ENCODE results near the gene CAMK2D. TPM values are rescaled to one million over a fixed set of nuclear protein-coding genes. Genes with fewer than 3 reads are reported as not detected.

CAMK2D gene
- total and polyA plus RNA-seq, 5 donors = 77.2 to 177 (median 150) TPM

DNA sequence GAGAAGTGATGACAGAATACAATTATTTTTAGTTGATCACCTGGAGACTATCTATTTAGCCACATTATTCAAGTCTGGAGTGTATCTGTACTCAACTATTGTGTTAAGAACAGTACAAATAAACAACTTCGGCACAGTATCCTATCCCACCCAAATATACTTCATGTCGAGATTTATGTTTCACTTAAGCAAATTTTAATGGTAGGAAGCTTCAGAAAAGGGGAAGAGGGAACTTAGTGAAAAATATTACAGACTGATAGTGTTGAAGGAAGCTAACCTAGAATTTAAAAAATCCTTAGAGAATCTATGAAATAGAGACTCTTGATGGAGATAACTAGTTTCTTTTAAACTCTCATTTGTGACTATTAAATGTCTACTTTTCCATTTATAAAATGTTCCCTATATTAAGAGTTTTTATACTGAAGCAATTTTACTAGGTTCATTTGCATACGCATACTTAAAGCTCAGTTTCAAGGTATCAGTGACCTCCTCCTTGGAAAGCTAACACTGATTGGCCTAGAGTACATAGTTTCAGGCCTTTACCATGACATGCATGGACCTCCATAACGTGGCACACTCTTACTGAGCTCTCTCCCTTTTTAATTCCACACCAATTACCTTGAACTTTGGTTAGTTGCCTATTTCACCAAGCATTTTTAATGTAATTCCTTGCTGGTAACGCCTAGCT lies 197.7 kb downstream of the CAMK2D start:
- intact Hi-C loops (cut with DNase I) = no loop called here
- Histone ChIP-seq H3K4me1 (ENCODE audit: control insufficient read depth, insufficient read depth, low read length) (no peaks in the 10 kb centered on the region), H3K27me3 (ENCODE audit: control insufficient read depth, insufficient read depth) (no peaks in the 10 kb centered on the region), H3K4me3 (ENCODE audit: low read length) (no peak overlapping the region), H3K9me3 (ENCODE audit: control insufficient read depth, low read length) (no peaks in the 10 kb centered on the region), H3K27ac (ENCODE audit: low read length) (no peak overlapping the region)
- WGBS = 89% methylated on average over 5 of the region's 5 CpGs
- no peak for DNase-seq
- no peak for ATAC-seq

DNA sequence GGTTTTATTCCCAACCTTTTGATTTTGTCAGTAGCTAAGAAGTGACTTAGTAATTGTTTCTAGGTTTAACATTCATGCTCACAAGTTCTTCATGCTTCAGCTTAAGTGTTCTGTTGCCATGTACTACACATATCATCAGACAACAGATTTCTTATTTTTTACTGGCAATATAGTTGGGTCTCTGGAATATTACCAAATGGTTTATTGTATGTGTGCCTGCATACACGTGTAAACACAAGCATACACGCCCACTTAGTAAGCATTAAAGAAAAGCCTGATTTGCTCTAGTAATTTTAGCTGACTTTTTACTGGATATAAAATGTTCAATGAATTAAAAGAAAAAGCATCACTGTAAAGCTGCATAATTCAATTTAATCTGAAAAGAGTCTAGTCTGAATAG lies 199.8 kb downstream of the CAMK2D start:
- intact Hi-C loops (cut with DNase I) = no loop called here
- Histone ChIP-seq H3K27me3 (ENCODE audit: control insufficient read depth, insufficient read depth) (no peaks in the 10 kb centered on the region), H3K4me1 (ENCODE audit: control insufficient read depth, insufficient read depth, low read length) (no peaks in the 10 kb centered on the region), H3K27ac (ENCODE audit: low read length) (no peak overlapping the region), H3K9me3 (ENCODE audit: control insufficient read depth, low read length) (no peaks in the 10 kb centered on the region), H3K4me3 (ENCODE audit: low read length) (no peak overlapping the region)
- WGBS = 69% methylated on average over 2 of the region's 2 CpGs
- DNase-seq (no peak), ATAC-seq (no peak)

DNA sequence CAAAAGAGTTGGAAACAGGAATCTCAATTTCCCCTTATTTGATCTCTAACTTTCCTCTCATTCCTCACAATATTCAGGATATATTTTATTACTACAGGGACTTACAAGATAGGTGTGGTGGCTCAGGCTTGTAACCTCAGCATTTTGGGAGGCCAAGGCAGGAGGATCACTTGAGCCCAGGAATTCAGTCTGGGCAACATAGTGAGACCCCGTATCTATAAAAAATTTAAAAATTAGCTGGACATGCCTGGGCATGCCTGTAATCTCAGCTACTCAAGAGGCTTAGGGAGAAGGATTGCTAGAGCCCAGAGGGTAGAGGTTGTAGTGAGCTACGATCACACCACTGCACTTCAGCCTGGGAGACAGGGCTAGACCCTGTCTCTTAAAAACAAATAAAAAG lies 200.4 kb downstream of the CAMK2D start:
- Histone ChIP-seq H3K4me1 (ENCODE audit: control insufficient read depth, insufficient read depth, low read length) (peaks cover 4% of the 10 kb centered on the region), H3K27me3 (ENCODE audit: control insufficient read depth, insufficient read depth) (no peaks in the 10 kb centered on the region), H3K27ac (ENCODE audit: low read length) (no peak overlapping the region), H3K9me3 (ENCODE audit: control insufficient read depth, low read length) (no peaks in the 10 kb centered on the region), H3K4me3 (ENCODE audit: low read length) (no peak overlapping the region)
- 91% methylated on average over 2 of the region's 2 CpGs for WGBS
- DNase-seq = no peak
- intact Hi-C loops (cut with DNase I) = no loop called here
- ATAC-seq = no peak

DNA sequence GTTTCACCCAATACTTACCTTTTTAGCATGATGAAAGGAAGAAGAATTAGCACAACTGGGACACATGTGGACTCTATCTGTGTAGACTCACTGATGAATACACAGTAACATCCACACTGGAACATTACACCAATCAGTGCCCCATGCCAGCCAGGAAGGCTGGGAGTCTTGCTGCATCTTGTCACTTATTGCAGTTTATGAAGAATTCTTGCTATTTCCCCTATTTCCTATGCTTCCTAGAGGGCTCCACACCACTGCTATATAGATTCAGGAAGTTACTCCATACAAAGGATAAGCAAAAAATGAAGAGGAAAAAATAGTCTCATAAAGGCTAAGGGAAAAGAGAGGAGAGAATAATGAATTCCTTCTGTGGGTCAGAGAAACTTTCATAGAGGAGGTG lies 201.0 kb downstream of the CAMK2D start:
- H3K27ac ChIP-seq (ENCODE audit: low read length) = no peak overlapping the region
- no peak overlapping the region for H3K4me3 ChIP-seq (ENCODE audit: low read length)
- H3K27me3 ChIP-seq (ENCODE audit: control insufficient read depth, insufficient read depth) = no peaks in the 10 kb centered on the region
- no peaks in the 10 kb centered on the region for H3K9me3 ChIP-seq (ENCODE audit: control insufficient read depth, low read length)
- intact Hi-C loops (cut with DNase I) = no loop called here
- ATAC-seq (no peak), DNase-seq (no peak)
- H3K4me1 ChIP-seq (ENCODE audit: control insufficient read depth, insufficient read depth, low read length) = peaks cover 5% of the 10 kb centered on the region

DNA sequence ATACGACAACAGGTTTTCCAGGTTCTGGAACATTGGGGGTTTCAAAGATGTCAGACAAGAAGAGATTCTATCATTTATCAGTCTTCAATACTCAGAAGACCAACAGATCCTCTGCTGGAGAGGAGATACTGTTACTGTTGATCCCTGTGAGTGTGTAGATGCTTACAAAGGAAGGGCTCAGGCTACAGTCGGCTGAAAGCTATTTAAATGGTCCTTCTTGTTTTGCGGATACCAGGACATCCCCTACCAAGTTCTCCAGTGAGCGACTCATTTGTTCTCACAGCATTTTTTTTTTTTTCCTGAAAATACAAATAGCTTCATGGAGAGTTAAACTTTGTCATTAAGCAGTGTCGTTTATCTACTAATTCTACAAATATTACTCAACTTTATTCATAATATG lies 201.6 kb downstream of the CAMK2D start:
- no peak overlapping the region for H3K4me3 ChIP-seq (ENCODE audit: low read length)
- no peak overlapping the region for H3K27ac ChIP-seq (ENCODE audit: low read length)
- WGBS = 91% methylated on average over 5 of the region's 5 CpGs
- intact Hi-C loops (cut with DNase I) = loop anchor here in 1 of 4 donors (10.0 kb wide), 1 partner anchor 205 kb away; the partner anchor contains the start of gene CAMK2D
- ATAC-seq (no peak), DNase-seq (no peak)
- peaks cover 5% of the 10 kb centered on the region for H3K4me1 ChIP-seq (ENCODE audit: control insufficient read depth, insufficient read depth, low read length)
- no peaks in the 10 kb centered on the region for H3K27me3 ChIP-seq (ENCODE audit: control insufficient read depth, insufficient read depth)
- no peaks in the 10 kb centered on the region for H3K9me3 ChIP-seq (ENCODE audit: control insufficient read depth, low read length)

DNA sequence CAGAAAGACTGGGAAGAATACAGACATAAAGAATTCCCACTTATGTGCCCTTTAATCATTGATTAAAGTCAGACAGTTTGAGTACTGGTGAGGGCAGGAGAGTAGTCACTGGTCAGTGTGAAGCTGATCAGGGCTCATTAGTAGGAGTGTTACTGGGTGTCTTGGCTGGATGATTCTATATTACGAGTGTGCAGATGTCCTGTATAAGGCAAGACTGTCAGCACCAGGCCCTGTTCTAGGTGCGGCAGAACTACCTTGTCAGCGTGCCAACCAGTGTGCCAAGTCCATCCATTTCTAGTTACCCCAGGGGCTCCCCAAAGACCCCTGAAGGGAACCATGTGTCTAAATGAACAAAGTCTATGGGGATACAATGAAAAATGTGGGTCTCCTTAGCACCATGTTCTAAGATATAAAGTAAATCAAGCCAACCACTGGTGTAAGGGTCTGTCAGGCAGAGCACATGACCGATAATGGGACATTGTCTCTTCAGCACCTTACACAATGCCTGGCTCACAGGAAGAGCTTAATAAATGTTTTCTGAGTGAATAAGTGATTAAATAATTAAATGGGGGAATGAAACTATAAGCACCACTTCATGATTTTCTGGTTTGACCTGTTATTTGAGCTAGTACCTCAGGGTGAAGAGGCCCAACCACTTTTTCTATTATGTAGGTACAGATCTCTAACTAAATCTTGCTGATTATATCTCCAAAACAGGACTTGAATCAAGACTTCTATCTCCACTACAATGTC lies 205.0 kb downstream of the CAMK2D start:
- H3K4me3 ChIP-seq (ENCODE audit: low read length) = no peak overlapping the region
- ATAC-seq (peak; percentile 66 to 73), DNase-seq (peak; percentile 20 to 55 (median 54))
- H3K27ac ChIP-seq (ENCODE audit: low read length) = peak overlapping the region; percentile 85
- 65% methylated on average over 4 of the region's 4 CpGs for WGBS
- no peaks in the 10 kb centered on the region for H3K9me3 ChIP-seq (ENCODE audit: control insufficient read depth, low read length)
- H3K4me1 ChIP-seq (ENCODE audit: control insufficient read depth, insufficient read depth, low read length) = peaks cover 5% of the 10 kb centered on the region
- intact Hi-C loops (cut with DNase I) = loop anchor here in 1 of 4 donors (10.0 kb wide), 1 partner anchor 208 kb away; the partner anchor contains the start of gene CAMK2D
- no peaks in the 10 kb centered on the region for H3K27me3 ChIP-seq (ENCODE audit: control insufficient read depth, insufficient read depth)

DNA sequence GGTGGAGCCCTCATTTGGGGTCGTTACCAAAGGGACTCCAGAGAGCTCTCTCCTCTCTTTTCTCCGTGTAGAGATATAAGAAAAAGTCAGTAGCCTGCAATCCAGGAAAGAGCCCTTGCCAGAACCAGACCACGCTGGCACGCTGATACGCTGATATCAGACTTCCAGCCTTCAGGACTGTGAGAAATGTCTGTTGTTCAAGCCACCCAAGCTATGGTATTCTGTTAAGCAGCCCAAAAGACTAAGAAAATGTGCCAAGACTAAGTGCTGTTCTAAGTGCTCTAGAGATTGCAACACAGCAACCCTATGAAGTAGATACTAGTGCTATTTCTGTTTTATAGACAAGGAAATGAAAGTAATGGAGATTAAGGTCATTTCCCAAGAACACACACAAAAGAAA lies 205.7 kb downstream of the CAMK2D start:
- intact Hi-C loops (cut with DNase I) = loop anchor here in 1 of 4 donors (10.0 kb wide), 1 partner anchor 209 kb away; the partner anchor contains the start of gene CAMK2D
- Histone ChIP-seq H3K9me3 (ENCODE audit: control insufficient read depth, low read length) (no peaks in the 10 kb centered on the region), H3K4me3 (ENCODE audit: low read length) (peak overlapping the region; percentile 8), H3K4me1 (ENCODE audit: control insufficient read depth, insufficient read depth, low read length) (peaks cover 5% of the 10 kb centered on the region), H3K27me3 (ENCODE audit: control insufficient read depth, insufficient read depth) (no peaks in the 10 kb centered on the region), H3K27ac (ENCODE audit: low read length) (peak overlapping the region; percentile 85)
- 32% methylated on average over 5 of the region's 5 CpGs for whole genome bisulfite sequencing
- DNase-seq = peak; percentile 64 to 86 (median 79)
- peak; percentile 97 for ATAC-seq

DNA sequence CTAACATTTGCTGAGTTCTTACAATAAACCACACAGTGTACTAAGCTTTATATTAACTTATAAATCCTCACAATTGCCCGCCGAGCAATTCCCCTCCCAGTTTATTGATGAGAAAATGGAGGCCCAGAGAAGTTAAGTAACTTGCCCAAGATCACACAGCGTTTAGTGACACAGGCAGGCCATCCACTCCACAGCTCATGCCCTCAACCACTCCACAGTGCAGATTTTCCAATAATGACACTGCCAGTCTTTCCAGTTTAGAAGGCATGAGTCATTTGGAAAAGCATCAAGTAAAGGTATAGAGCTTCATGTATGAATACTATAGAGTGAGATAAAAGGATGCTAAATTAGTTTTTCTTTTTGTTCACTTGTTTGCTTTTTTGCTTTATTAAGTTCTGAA lies 208.5 kb downstream of the CAMK2D start:
- H3K4me1 ChIP-seq (ENCODE audit: control insufficient read depth, insufficient read depth, low read length) = peaks cover 5% of the 10 kb centered on the region
- no peaks in the 10 kb centered on the region for H3K27me3 ChIP-seq (ENCODE audit: control insufficient read depth, insufficient read depth)
- no peak overlapping the region for H3K27ac ChIP-seq (ENCODE audit: low read length)
- ATAC-seq (no peak), DNase-seq (no peak)
- H3K9me3 ChIP-seq (ENCODE audit: control insufficient read depth, low read length) = no peaks in the 10 kb centered on the region
- intact Hi-C loops (cut with DNase I) = loop anchor here in 1 of 4 donors (10.0 kb wide), 1 partner anchor 212 kb away; the partner anchor contains the start of gene CAMK2D
- WGBS = 96% methylated on average over 3 of the region's 3 CpGs
- no peak overlapping the region for H3K4me3 ChIP-seq (ENCODE audit: low read length)

DNA sequence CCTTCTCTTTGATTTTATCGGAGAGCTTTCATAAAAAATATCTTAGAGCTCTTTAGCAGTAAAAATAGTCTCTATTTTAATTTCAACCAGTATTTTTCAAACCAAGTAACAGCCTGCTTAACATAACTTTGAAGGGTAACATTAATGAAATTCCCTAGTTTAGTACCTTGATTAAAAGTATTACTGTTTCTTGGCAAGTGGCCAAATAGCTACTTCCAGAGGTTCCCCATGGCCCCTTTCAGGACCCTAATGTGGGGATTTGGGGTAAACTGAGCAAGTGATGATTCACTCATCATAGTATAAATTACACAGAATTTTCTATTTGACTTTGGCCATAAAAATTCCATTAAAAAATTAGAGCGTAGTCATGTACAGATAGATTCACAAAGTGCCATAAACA lies 211.0 kb downstream of the CAMK2D start:
- intact Hi-C loops (cut with DNase I) = loop anchor here in 1 of 4 donors (10.0 kb wide), 1 partner anchor 214 kb away; the partner anchor contains the start of gene CAMK2D
- no peak for ATAC-seq
- Histone ChIP-seq H3K9me3 (ENCODE audit: control insufficient read depth, low read length) (no peaks in the 10 kb centered on the region), H3K27ac (ENCODE audit: low read length) (no peak overlapping the region), H3K4me3 (ENCODE audit: low read length) (no peak overlapping the region), H3K4me1 (ENCODE audit: control insufficient read depth, insufficient read depth, low read length) (no peaks in the 10 kb centered on the region), H3K27me3 (ENCODE audit: control insufficient read depth, insufficient read depth) (no peaks in the 10 kb centered on the region)
- 96% methylated on average over 2 of the region's 2 CpGs for WGBS
- no peak for DNase-seq

DNA sequence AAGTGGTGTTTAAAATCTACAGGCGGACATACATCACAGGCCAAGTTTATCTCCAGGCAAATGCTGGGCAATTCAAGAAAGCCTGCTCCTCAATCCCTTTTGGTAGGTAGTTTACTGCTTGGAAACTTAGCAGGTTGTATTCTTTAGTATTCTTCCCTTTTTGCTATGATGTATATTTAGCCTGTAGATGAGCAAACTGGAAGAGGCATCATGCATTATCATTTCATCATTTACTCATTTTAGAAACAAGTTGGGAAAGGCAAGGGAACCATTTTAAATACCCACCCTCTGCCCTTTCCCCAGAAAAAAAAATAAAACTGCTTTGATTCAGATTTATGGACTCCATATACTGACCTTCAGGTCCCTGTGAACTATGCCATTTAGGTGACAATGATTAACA lies 213.2 kb downstream of the CAMK2D start:
- Histone ChIP-seq H3K27me3 (ENCODE audit: control insufficient read depth, insufficient read depth) (no peaks in the 10 kb centered on the region), H3K9me3 (ENCODE audit: control insufficient read depth, low read length) (no peaks in the 10 kb centered on the region), H3K4me3 (ENCODE audit: low read length) (no peak overlapping the region), H3K27ac (ENCODE audit: low read length) (peak overlapping the region; percentile 36), H3K4me1 (ENCODE audit: control insufficient read depth, insufficient read depth, low read length) (peaks cover 2% of the 10 kb centered on the region)
- ATAC-seq (no peak), DNase-seq (no peak)
- 97% methylated on average over 1 of the region's 1 CpG for WGBS
- intact Hi-C loops (cut with DNase I) = loop anchor here in 2 of 4 donors (5.0 kb wide), 1 partner anchor 214 kb away; the partner anchor contains the start of gene CAMK2D (in 2 of the 2)

DNA sequence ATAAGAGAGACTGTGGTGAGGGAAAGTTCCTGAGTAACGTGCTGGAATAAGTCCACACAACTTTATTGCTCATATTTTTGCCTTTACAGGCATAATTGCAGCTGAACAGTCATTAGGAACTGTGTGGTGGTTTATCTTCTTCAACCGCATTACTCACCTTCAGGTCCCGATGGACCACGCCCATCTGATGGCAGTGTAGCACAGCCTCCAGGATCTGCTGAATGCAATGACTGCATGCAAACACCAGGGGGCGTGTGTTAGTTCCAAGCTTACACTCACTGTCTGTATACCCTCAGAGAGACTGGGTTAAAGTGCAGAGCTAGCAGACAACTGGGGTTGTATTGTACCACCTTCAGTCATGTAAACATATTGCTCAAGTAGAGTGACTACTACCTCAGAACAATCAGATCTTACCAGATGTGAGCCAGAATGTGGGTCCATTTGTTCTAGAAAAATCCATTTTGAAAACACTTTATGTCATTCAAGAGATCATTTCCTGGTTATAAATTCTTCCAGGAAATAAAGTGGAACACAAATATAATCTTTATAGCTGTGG lies 214.0 kb downstream of the CAMK2D start:
- Histone ChIP-seq H3K4me3 (ENCODE audit: low read length) (no peak overlapping the region), H3K27me3 (ENCODE audit: control insufficient read depth, insufficient read depth) (no peaks in the 10 kb centered on the region), H3K9me3 (ENCODE audit: control insufficient read depth, low read length) (no peaks in the 10 kb centered on the region), H3K4me1 (ENCODE audit: control insufficient read depth, insufficient read depth, low read length) (peaks cover 2% of the 10 kb centered on the region), H3K27ac (ENCODE audit: low read length) (no peak overlapping the region)
- ATAC-seq (peak; percentile 98 to 99), DNase-seq (peak; percentile 87 to 92 (median 88))
- intact Hi-C loops (cut with DNase I) = loop anchor here in 2 of 4 donors (5.0 kb wide), 1 partner anchor 215 kb away; the partner anchor contains the start of gene CAMK2D (in 2 of the 2)
- WGBS = 21% methylated on average over 5 of the region's 5 CpGs
